Fibroblast of peridontal ligament (primary cell): ENCODE data around the gene SMARCC1.
A peak's percentile ranks its signal among the peaks of the same experiment; 100 is the strongest.
"Not testable (repeated sequence)": the region's sequence is repeated elsewhere in the genome, so short reads cannot be mapped to it uniquely, and the experiment has no call there.

Experiments used
- DNase-seq: peaks from one replicate; pipeline ENCODE4 v3.0.0-alpha.2; 2010; ENCODE audit errors: extremely low read depth

SMARCC1 gene

DNA sequence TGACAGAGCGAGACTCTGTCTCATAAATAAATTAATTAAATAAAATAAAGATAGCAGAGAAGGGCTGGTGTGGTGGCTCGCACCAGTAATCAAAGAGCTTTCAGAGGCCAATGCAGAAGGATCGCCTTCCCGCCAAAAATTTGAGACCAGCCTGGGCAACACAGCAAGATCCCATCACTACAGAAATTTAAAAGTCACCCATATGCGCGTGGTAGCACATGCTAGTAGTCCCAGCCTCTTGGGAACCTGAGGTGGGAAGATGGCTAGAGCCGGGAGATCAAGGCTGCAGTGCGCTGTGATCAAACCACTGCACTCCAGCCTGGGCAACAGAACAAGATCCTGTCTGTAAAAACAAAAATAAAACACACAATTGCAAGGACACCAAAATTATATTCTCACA, 9.6 kb downstream of the SMARCC1 start:
- no peak for DNase-seq

DNA sequence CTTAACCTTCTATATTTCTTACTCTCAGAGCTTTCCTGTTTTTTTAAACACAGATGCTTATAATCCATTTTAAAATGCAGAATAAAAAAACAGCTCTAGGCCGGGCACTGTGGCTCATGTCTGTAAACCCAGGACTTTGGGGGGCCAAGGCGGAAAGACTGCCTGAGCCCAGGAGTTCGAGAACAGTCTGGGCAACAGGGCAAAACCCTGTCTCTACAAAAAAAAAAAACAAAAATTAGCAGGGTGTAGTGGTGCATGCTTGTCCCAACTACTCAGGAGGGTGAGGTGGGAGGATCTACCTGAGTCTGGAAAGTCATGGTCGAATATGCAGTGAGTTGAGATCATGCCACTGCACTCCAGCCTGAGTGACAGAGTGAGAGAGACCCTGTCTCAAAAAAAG, 15.5 kb downstream of the SMARCC1 start:
- DNase-seq: no peak

DNA sequence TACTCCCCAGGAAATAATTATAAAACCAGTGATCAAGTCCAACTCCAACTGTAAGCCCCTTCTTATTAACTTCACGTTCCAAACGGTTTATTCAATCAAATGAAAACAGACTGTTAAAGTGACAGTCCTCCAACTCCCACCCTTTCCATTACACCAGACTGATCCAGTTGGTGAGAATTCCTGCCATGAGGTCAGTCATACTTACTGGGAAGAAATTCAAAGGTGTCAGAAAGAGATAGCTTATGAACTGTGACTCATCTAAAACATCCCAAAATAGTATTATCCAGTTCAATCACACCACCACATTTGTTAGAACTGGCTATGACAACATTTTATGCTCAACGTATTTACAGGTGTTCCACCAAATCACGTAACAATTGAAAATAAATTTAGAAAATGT, 19.5 kb downstream of the SMARCC1 start:
- DNase-seq: no peak

DNA sequence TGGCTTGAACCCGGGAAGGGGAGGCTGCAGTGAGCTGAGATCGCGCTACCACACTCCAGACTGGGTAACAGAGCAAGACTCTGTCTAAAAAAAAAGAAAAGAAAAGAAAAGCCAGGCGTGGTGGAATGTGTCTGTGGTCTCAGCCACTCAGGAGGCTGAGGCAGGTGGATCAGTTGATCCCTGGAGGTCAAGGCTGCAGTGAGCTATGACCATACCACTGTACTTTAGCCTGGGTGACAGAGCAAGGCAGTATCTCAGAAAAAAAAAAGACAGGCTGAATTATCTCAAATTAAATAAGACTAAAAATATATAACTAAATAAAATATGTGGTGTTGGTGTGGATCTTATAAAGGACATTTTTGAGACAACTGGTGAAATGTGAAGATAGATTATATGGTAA, 20.6 kb downstream of the SMARCC1 start:
- no peak for DNase-seq

DNA sequence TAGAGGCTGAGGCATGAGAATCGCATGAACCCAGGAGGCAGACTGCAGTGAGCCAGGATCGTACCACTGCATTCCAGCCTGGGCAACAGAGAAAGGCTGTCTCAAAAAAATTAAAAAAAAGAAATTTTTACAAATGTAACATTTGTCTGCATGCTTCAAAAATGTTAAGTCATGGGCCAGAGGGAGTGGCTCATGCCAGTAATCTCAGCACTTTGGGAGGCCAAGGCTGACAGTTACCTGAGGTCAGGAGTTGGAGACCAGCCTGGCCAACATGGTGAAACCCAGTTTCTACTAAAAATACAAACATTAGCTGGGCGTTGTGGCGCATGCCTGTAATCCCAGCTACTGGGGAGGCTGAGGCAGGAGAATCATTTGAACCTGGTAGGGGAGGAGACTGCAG, 21.5 kb downstream of the SMARCC1 start:
- DNase-seq: not testable (repeated sequence)

DNA sequence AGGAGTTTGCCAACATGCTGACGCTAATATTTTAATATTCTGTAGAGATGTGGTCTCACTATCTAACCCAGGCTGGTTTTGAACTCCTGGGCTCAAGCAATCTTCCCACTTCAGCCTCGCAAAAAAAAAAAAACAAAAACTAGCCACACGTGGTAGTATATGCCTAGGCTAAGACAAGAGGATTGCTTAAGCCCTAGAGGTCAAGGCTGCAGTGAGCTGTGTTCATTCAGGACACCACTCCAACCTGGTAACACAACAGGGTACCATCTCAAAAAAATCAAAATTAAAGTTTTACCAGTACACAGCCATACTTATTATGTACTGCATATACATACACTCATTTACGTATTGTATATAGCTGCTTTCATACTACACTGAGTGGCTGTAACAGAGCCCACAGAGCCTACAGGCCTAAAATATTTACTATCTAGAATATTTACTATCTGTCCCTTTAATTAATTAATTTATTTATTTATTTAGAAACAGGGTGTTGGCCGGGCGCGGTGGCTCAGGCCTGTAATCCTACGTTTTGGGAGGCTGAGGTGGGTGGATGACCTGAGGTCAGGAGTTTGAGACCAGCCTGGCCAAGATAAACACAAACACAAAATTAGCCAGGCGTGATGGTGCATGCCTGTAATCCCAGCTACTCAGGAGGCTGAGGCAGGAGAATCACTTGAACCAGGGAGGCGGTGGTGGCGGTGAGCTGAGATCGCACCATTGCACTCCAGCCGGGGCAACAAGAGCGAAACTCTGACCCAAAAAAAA, 23.2 kb downstream of the SMARCC1 start:
- no peak for DNase-seq

DNA sequence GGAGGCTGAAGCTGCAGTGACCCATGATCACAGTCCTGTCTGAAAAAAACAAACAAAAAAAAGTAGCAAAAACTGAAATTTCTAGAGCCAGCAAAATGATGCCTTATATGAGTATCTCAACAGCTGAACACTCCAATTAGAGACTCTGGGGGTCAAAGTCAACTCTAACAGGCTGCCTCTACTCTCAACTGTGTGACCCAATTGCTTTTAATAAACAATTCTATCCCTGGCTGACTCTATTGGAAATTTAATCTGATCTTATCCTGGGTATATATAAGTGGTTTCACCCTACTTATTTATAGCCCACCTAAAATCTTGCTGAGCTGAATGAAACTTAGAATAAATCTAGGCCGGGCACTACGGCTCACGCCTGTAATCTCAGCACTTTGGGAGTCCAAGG, 29.0 kb downstream of the SMARCC1 start:
- DNase-seq: no peak

DNA sequence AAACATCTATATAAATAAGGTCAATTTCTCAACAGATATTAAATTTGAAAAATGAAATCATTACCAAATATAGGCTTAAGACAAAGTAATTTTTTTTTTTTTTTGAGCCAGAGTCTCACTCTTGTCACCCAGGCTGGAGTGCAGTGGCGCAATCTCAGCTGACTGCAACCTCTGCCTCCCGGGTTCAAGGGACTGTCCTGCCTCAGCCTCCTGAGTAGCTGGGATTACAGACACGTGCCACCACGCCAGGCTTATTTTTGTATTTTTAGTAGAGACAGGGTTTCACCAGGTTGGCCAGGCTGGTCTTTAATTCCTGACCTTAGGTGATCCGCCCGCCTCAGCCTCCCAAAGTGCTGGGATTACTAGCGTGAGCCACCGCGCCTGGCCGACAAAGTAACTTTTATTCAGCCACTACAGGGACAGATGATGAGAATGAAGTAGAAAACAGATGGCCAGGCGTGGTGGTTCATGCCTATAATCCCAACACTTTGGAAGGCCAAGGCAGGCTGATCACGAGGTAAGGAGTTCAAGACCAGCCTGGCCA, 30.8 kb downstream of the SMARCC1 start:
- DNase-seq: not testable (repeated sequence)

DNA sequence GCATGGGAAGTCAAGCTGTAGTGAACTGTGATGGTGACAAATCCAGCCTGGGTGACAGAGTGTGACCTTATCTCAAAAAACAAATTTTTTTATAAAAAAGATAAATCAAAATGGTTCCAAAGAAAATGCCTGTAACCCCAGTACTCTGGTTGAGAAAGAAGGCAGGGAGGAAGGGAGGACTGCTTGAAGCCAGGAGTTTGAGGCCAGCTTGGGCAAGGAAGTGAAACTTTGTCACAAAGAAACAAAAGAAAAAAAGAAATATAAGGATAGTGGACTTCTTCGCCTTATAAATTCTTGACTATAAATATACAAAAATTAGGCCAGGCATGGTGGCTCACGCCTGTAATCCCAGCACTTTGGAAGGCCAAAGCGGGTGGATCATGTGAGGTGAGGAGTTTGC, 34.1 kb downstream of the SMARCC1 start:
- DNase-seq: no peak

DNA sequence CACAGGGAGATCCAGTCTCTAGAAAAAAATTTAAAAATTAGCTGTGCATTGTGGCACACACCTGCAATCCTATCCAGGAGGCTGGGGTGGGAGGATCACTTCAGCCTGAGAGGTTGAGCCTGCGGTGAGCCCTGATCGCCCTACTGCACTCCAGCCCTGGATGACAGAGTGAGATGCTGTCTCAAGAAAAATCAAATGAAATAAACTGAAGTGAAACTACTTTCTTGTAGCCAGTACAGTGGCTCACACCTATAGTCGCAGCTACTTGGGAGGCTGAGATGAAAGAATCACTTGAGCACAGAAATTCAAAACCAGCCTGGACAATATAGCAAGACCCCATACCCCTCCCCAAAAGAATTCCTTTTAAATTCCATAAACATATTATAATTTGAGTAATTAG, 35.4 kb downstream of the SMARCC1 start:
- no peak for DNase-seq

DNA sequence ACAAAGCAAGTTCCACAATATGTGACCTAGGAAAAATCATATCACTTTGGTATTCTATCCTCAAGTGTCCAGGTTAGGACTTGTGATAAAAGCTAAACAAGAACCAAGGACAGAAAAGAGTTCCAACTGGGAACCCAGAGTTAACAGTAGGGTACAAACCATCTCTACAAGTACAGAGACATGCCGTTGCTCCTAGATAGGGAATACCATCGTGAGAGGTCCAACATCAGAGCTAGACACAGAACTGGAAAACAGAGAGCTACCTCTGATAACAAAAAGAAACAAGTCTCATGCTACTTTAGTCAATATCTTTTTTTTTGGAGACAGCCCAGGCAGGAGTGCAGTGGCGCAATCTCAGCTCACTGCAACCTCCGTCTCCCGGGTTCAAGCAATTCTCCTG, 37.8 kb downstream of the SMARCC1 start:
- DNase-seq: no peak

DNA sequence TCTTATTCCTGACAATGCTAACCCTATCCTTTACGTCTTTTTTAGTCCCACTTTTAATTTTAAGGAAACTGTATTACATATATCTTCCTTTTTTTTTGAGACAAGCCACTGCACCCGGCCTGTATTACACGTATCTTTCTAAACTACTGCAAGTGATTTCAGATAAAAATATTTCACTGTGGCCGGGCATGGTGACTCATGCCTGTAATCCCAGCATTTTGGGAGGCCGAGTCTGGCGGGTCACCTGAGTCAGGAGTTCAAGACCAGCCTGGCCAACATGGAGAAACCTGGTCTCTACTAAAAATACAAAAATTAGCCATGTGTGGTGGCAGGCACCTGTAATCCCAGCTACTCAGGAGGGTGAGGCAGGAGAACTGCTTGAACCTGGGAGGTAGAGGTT, 38.3 kb downstream of the SMARCC1 start:
- peak; percentile 27 for DNase-seq

DNA sequence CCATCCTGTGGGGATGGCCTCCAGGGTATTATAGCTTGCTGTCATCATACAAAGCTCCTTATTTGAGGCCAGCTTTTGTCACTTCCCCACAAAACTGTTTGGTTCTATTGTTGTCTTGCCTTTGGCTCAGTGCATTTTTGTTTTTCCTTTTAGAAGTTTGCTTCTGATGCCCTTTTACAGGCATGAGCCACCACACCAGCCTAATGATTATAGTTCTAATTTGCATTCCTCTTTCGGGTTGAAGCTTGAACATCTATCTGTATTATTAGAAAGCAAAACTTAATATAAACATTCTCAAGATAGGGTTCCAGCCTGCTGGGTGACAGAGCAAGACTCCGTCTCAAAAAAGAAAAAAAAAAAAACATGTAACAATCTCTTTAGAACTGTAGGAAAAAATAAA, 39.8 kb downstream of the SMARCC1 start:
- no peak for DNase-seq

DNA sequence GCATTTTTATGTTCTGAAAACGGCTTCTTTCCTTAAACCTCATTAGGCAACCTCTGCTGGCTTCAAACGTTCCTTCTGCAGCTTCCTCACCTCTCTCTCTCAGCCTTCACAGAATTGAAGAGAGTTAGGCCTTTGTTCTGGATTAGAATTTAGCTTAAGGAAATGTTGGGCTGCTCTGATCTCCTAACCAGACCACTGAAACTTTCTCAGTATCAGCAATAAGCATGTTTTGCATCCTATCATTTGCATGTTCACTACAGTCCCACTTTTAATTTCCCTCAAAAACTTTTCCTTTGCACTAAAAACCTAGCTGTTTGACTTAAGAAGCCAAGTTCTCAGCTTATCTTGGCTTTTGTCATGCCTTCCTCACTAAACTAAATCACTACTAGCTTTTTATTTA, 49.5 kb downstream of the SMARCC1 start:
- no peak for DNase-seq

DNA sequence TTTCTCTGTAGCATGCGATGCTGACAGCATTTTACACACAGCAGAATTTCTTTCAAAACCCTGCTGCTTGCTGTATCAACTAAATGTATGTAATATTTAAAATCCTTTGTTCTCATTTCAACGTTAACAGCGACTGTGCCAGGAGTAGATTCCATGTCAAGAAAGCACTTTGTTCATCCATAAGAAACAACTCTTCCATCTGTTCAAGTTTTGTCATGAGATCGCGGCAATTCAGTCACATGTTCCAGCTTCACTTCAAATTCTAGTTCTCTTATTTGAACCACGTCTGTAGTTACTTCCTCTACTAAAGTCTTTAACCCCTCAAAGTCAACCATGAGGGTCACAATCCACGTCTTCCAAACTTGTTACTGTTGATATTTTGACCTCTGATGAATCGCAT, 50.6 kb downstream of the SMARCC1 start:
- DNase-seq: no peak

DNA sequence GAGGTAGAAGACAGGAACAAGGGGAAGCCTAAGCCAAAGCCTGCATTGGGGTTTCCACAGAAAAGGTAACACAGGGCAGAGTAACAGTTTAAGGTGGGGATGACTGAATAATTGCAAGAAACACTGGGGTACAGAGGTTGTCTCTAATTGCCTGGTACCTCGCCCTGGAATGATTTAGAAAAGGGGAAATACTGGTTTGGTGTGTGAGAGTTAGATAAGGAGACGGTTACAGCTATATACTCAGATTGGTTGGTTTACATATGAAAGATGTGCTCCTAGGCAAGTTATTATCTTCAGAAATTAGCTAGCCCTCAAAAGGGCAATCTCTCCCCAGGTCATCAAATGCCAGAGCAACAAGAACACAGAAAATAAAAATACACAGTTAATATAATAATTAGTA, 58.8 kb downstream of the SMARCC1 start:
- no peak for DNase-seq

DNA sequence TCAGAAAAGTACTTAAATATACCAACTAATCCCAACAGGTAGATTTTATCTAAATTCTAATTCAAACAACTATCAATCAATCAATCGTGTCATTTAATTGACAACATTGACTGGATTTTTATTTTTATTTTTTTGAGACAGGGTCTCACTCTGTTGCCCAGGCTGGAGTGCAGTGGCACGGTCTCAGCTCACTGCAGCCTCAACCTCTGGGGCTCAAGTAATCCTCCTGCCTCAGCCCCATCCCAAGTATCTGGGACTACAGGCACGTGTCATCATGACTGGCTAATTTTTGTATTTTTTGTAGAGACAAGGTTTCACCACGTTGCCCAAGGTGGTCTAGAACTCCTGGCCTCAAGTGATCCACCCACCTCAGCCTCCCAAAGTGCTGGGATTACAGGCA, 64.2 kb downstream of the SMARCC1 start:
- DNase-seq: not testable (repeated sequence)

DNA sequence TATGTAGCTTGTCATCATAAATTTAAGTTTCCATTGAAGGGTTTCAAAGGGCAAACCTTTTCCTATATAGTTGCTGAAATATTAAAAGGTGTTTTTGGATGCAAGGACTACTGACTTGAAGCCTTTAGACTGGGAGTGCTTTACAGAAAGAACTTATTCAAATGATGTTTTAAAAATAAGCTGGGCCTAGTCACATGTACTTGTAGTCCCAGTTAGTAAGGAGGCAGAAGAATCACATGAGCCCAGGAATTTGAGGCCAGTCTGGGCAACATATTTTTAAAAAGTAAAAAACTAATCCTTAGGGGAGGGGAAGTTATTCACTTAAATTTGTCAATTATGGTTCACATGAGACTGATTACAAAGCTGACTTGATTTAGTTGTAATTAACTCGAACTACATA, 65.0 kb downstream of the SMARCC1 start:
- peak; percentile 38 for DNase-seq

DNA sequence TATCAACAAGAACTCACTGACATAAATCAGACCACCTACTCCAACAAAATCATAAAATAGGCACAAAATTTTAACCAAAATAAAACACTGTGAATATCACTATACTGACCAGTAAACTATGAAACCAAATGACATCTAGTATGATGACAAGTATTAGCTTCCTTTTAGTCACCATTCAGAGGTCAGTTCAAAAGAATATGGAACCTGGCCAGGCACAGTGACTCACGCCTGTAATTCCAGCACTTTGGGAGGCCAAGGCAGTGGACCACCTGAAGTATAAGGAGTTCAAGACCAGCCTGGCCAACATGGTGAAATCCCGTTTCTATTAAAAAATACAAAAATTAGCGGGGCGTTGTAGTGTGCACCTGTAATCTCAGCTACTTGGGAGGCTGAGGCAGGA, 65.8 kb downstream of the SMARCC1 start:
- DNase-seq: peak; percentile 27

DNA sequence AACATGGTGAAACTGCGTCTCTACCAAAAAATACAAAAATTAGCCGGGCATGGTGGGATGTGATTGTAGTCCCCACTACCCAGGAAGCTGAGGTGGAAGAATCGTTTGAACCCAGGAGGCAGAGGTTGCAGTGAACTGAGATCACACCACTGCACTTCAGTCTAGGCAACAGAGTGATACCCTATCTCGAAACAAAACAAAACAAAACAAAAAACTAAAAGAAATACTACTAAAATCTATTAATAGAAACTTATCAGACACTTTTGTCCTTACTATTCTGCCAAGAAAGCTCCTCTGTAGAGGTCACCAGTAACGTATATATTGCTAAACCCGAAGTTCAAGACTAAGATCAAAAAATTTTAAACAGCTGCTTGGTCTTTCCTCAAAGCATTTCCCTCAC, 67.1 kb downstream of the SMARCC1 start:
- DNase-seq: no peak

DNA sequence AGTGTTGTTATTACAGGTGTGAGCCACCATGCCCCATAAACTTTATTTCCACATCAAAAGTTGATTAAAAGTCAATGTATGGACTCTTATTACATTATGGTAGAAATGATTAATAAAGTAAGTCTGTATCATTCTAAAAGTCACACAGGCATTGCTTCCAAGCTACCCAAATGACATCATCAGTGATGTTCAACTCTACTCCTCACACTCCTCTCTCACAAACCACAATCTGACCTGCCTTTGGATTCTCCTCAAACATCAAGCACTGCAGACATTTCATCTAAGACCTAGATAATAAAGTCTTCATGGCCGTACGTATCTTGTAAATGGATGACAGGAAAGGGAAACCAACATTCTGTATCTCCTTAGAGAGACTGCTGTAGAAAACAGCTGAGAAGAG, 68.0 kb downstream of the SMARCC1 start:
- no peak for DNase-seq

DNA sequence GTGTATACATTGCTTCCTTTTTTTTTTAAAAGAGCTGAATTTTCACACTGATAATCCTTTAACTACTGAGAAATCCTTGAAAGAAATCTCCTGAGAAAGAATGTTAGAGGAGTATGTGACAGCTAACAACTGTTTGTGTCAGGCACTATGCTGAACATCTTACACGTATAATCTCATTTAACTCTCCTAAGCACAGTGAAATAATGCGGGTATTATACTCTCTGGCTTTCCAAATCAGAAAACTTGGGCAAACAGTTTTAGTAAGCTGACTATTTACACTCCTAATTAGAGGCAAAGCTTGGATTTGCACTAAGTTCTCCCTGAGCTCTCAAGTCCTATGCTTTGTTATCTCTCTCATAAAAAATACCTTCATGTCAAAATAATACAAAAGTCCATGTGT, 69.3 kb downstream of the SMARCC1 start:
- DNase-seq: no peak

DNA sequence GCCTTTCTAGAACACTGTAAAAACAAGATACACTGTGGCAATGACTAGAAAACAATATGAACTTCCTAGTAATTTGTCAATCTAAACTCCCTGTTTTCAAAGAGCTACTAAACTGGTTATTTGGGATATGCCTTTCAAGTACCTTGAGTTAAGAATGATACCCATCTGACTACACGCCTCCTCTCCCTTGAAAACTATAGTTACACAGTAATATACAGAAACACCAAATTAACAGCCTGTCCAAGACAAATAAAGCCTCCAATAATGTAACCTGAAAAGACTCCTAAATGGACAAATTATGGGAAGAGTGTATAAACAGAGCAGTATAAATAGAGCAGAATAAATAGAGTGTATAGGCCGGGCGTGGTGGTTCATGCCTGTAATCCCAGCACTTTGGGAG, 70.1 kb downstream of the SMARCC1 start:
- DNase-seq: no peak

DNA sequence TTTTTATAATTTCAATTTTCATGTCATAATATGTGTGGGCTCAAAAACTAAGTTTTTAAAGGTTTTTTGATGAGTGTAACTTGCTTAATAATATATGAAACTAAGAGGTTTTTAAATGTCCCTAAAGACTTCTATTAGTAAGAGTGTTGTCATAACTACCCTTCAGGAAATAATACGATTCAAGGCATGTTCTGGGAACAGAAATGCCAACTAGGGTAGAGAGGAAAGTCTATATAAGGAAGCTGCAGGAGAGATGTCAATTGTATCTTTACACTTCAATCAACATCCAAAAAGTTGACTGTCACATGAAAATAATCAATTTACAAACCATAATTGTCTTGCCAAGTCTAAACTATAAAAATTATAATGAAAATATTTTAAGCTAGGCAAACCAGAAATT, 76.3 kb downstream of the SMARCC1 start:
- DNase-seq: no peak
